Effector memory CD4-positive, alpha-beta T cell (primary cell): ENCODE measurements around the gene SMTNL2.
"Not testable (repeated sequence)": the region's sequence is repeated elsewhere in the genome, so short reads cannot be mapped to it uniquely, and the experiment has no call there.

Experiments used
- DNase-seq, 3 donors: peaks; one replicate each; pipeline ENCODE4 v3.0.0-alpha.2; 2020
- H3K27ac ChIP-seq: 2 replicates; pipeline ENCODE4 v1.7.0; 2013; ENCODE audit warnings: mild to moderate bottlenecking, low read length, moderate library complexity; ENCODE audit not compliant: insufficient read depth, poor library complexity, severe bottlenecking
- H3K27me3 ChIP-seq: replicated peaks from 2 replicates; pipeline ENCODE4 v1.7.0; 2013; ENCODE audit warnings: mild to moderate bottlenecking, low read length; ENCODE audit not compliant: insufficient read depth, control insufficient read depth, poor library complexity, severe bottlenecking
- H3K36me3 ChIP-seq: 2 replicates; pipeline ENCODE4 v1.7.0; 2013; ENCODE audit warnings: mild to moderate bottlenecking, low read length, moderate library complexity; ENCODE audit not compliant: control insufficient read depth, insufficient read depth
- H3K4me1 ChIP-seq: 2 replicates; pipeline ENCODE4 v1.7.0; 2013; ENCODE audit warnings: low read length, mild to moderate bottlenecking; ENCODE audit not compliant: control insufficient read depth, insufficient read depth, poor library complexity, severe bottlenecking
- H3K4me3 ChIP-seq: 2 replicates; pipeline ENCODE4 v1.7.0; 2013; ENCODE audit warnings: low read length, low read depth, mild to moderate bottlenecking; ENCODE audit not compliant: insufficient read depth, poor library complexity, severe bottlenecking
- H3K9me3 ChIP-seq: 2 replicates; pipeline ENCODE4 v1.7.0; 2013; ENCODE audit warnings: mild to moderate bottlenecking, low read length, moderate library complexity; ENCODE audit not compliant: control insufficient read depth

The SMTNL2 gene

GRCh38 chr17:4600563-4600962, 16.2 kb downstream of the SMTNL2 start:
- H3K27ac ChIP-seq = no peak overlapping the region
- DNase-seq = no peak
- peaks cover 3% of the 10 kb centered on the region for H3K27me3 ChIP-seq
- H3K4me3 ChIP-seq = no peak overlapping the region
- no peaks in the 10 kb centered on the region for H3K36me3 ChIP-seq
- H3K9me3 ChIP-seq = no peaks in the 10 kb centered on the region
- H3K4me1 ChIP-seq = no peaks in the 10 kb centered on the region

DNA sequence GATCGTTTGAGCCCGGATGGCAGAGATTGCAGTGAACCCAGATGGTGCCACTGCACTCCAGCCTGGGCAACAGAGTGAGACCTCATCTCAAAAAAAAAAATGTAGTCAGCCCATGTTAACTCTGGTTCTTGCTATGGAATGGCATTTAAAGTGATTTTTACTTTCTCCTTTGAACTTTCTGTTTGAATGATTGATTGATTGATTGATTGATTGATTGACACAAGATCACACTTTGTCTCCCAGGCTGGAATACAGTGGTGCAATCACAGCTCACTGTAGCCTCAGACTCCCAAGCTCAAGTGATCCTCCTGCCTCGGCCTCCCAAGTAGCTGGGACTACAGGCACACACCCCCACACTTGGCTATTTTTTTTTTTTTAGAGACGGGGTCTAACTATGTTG, 17.0 kb downstream of the SMTNL2 start:
- H3K4me3 ChIP-seq = no peak overlapping the region
- H3K27me3 ChIP-seq = peaks cover 3% of the 10 kb centered on the region
- H3K4me1 ChIP-seq = no peaks in the 10 kb centered on the region
- H3K9me3 ChIP-seq = no peaks in the 10 kb centered on the region
- H3K27ac ChIP-seq = no peak overlapping the region
- no peaks in the 10 kb centered on the region for H3K36me3 ChIP-seq
- no peak for DNase-seq

GRCh38 chr17:4602041-4602440, 17.7 kb downstream of the SMTNL2 start:
- H3K4me3 ChIP-seq = no peak overlapping the region
- H3K27ac ChIP-seq = no peak overlapping the region
- H3K9me3 ChIP-seq = no peaks in the 10 kb centered on the region
- DNase-seq = no peak
- H3K4me1 ChIP-seq = no peaks in the 10 kb centered on the region
- H3K27me3 ChIP-seq = peaks cover 3% of the 10 kb centered on the region
- no peaks in the 10 kb centered on the region for H3K36me3 ChIP-seq

- Histone ChIP-seq H3K27me3 (peaks cover 2% of the 10 kb centered on the region), H3K36me3 (no peaks in the 10 kb centered on the region), H3K4me1 (no peaks in the 10 kb centered on the region), H3K9me3 (no peaks in the 10 kb centered on the region), H3K27ac (no peak overlapping the region), H3K4me3 (no peak overlapping the region)
- no peak for DNase-seq
Measured at GRCh38 chr17:4604111-4604644, 19.8 kb downstream of the SMTNL2 start.

DNA sequence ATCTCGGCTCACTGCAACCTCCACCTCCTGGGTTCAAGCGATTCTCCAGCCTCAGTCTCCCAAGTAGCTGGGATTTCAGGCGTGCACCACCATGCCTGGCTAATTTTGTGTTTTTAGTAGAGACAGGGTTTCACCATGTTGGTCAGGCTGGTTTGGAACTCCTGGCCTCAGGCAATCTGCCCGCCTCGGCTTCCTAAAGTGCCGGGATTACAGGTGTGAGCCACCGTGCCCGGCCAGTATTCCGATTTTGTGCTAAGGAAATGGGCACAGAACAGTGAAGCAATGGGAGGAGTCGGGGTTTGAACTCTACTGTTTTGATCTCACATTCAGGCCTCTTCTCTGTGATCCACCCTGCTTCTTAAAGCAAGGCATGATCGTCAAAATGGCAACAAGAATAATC, 20.4 kb downstream of the SMTNL2 start:
- not testable (repeated sequence) for H3K4me1 ChIP-seq, DNase-seq, H3K27ac ChIP-seq

DNA sequence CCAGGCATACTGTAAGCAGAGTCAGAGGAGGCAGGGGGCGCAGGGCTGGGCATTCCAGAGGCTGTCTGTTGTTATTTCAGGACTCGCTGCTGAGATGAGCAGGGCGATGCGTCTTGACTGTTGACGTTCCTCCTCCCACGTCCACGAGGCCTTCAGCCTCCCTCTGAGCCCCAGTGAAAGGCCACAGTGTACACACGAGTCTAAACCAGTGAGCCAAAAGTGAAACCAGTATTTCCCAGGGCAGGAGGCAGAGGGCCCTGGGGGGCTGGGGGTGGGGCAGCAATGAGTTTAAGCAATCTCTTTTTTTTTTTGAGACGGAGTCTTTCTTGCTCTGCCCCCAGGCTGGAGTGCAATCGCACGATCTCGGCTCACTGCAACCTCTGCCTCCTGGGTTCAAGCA, 21.5 kb downstream of the SMTNL2 start:
- no peak overlapping the region for H3K27ac ChIP-seq
- H3K9me3 ChIP-seq = no peaks in the 10 kb centered on the region
- no peaks in the 10 kb centered on the region for H3K36me3 ChIP-seq
- no peaks in the 10 kb centered on the region for H3K4me1 ChIP-seq
- no peaks in the 10 kb centered on the region for H3K27me3 ChIP-seq
- no peak overlapping the region for H3K4me3 ChIP-seq
- no peak for DNase-seq

More for the DNA sequence above, 20.4 kb downstream of the SMTNL2 start:
- not testable (repeated sequence) for H3K36me3 ChIP-seq, H3K4me3 ChIP-seq, H3K9me3 ChIP-seq, H3K27me3 ChIP-seq

DNA sequence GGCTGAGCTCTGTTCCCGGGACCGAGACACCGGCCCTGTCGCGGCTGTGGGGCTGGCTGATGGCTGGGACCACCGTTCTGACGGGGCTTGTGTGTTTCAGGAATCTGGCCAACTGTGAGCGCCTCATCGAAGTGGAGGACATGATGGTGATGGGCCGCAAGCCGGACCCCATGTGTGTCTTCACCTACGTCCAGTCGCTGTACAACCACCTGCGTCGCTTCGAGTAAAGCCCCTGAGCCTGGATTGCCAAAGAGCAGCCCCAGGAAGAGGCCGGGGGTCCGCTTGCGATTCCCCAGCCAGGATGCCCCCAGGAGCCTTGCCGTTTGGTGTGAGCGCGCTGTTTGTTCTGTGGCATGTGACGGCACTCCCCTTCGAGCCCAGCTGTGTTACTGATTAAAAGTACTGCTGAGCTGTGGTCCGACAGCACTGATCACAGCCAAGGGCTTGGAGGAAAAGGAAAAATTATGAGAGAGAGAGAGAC, 23.0 kb downstream of the SMTNL2 start:
- H3K9me3 ChIP-seq = no peaks in the 10 kb centered on the region
- no peak for DNase-seq
- H3K27ac ChIP-seq = no peak overlapping the region
- no peaks in the 10 kb centered on the region for H3K4me1 ChIP-seq
- H3K4me3 ChIP-seq = no peak overlapping the region
- no peaks in the 10 kb centered on the region for H3K36me3 ChIP-seq
- H3K27me3 ChIP-seq = no peaks in the 10 kb centered on the region

GRCh38 chr17:4607773-4608187, 23.5 kb downstream of the SMTNL2 start:
- Histone ChIP-seq H3K4me1 (no peaks in the 10 kb centered on the region), H3K4me3 (no peak overlapping the region), H3K27me3 (no peaks in the 10 kb centered on the region), H3K9me3 (no peaks in the 10 kb centered on the region), H3K27ac (no peak overlapping the region), H3K36me3 (no peaks in the 10 kb centered on the region)
- no peak for DNase-seq

- Histone ChIP-seq H3K36me3 (no peaks in the 10 kb centered on the region), H3K9me3 (no peaks in the 10 kb centered on the region), H3K27me3 (no peaks in the 10 kb centered on the region), H3K27ac (no peak overlapping the region), H3K4me3 (no peak overlapping the region), H3K4me1 (no peaks in the 10 kb centered on the region)
- no peak for DNase-seq
Measured at GRCh38 chr17:4609761-4610160, 25.4 kb downstream of the SMTNL2 start.

GRCh38 chr17:4610162-4610561, 25.8 kb downstream of the SMTNL2 start:
- H3K4me1 ChIP-seq = no peaks in the 10 kb centered on the region
- no peak overlapping the region for H3K27ac ChIP-seq
- DNase-seq = no peak
- H3K27me3 ChIP-seq = no peaks in the 10 kb centered on the region
- no peak overlapping the region for H3K4me3 ChIP-seq
- no peaks in the 10 kb centered on the region for H3K36me3 ChIP-seq
- H3K9me3 ChIP-seq = no peaks in the 10 kb centered on the region
